ENCODE measurements around the gene HNRNPU. TPM values are rescaled to one million over a fixed set of nuclear protein-coding genes. Genes with fewer than 3 reads are reported as not detected.

HNRNPU gene
- total and polyA plus RNA-seq, 2 of the 13 experiments (the other 11 are each of a cell fraction or from before 2014, with no cell fraction given): 101 to 508 TPM

DNA sequence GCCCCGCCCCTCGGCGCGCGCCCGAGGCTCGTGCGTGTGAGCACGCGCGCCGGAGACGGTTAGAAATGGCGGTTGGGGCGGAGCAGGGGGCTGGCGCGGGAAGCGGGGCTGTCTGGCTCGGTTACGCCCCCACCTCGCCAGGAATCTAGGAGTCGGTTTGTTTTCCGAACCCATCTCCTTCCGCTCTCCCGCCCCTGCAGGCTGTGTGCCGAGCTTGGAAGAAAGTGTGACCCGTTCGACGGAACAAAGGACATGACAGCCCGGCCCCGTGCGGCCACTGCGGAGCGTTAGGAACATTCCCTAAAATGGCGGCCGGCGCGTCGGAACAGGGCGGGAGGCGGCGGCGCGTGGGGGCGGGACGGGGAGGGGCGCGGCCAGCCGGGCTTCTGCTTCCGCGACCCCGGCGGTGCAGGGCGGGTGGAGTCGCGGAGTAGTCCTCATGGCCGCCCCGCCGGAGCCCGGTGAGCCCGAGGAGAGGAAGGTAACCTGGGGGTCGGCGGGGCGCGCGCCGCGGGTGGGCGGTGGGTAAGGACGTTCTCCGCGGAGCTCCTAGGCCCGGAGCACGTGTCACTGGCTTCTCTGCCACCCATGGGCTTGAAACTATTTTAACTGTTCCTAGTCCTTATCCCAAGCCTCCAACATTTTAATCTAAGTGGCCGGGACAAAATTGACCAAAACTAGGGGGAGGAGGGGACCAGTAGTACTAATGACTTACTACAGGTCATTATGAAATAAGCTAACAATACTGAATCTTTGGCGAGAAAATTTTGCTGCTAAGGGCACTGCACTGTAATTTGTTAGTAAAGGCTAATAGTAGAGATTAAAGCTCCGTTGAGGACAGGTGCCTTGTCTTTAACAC, 28.8 kb downstream of the HNRNPU start, which contains the start of gene COX20 (continued):
- TF ChIP-seq, protein P1, sequence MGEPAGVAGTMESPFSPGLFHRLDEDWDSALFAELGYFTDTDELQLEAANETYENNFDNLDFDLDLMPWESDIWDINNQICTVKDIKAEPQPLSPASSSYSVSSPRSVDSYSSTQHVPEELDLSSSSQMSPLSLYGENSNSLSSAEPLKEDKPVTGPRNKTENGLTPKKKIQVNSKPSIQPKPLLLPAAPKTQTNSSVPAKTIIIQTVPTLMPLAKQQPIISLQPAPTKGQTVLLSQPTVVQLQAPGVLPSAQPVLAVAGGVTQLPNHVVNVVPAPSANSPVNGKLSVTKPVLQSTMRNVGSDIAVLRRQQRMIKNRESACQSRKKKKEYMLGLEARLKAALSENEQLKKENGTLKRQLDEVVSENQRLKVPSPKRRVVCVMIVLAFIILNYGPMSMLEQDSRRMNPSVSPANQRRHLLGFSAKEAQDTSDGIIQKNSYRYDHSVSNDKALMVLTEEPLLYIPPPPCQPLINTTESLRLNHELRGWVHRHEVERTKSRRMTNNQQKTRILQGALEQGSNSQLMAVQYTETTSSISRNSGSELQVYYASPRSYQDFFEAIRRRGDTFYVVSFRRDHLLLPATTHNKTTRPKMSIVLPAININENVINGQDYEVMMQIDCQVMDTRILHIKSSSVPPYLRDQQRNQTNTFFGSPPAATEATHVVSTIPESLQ (CRISPR knock-in tag; conservative IDR thresholded peaks at IDR 0.05): 0 out of 2 replicates have a peak, but pooled peaks have one; percentile 33
- TF ChIP-seq PCBP2 (optimal IDR thresholded peaks at IDR 0.05; ENCODE audit: low read depth, low read length, poor library complexity, severe bottlenecking): no peak
- TF ChIP-seq TFDP1 (CRISPR knock-in tag; IDR thresholded peaks at IDR 0.05; ENCODE audit: borderline replicate concordance): peak; percentile 61; the same call in 1 of the 2 replicates
- TF ChIP-seq NR2C2 (CRISPR knock-in tag; IDR thresholded peaks at IDR 0.05; ENCODE audit: borderline replicate concordance): peak; percentile 13; the same call in 1 of the 2 replicates
- TF ChIP-seq ZBTB7B (CRISPR knock-in tag; IDR thresholded peaks at IDR 0.05): peak; percentile 82
- peak; percentile 65 for TF ChIP-seq ZNF777 (CRISPR knock-in tag; IDR thresholded peaks at IDR 0.05)
- TF ChIP-seq AGO2 (optimal IDR thresholded peaks at IDR 0.05; ENCODE audit: low read depth, low read length): peak; percentile 88
- no peak for TF ChIP-seq FOXP1 (IDR thresholded peaks at IDR 0.05)
- TF ChIP-seq FOXP1 (CRISPR knock-in tag; IDR thresholded peaks at IDR 0.05): no peak
- TF ChIP-seq RCOR2 (CRISPR knock-in tag; IDR thresholded peaks at IDR 0.05): no peak
- TF ChIP-seq ZC3H13 (CRISPR knock-in tag; IDR thresholded peaks at IDR 0.05): peak; percentile 94
- no peak for TF ChIP-seq ZNF367 (CRISPR knock-in tag; IDR thresholded peaks at IDR 0.05; ENCODE audit: borderline replicate concordance)
- TF ChIP-seq, protein P2, sequence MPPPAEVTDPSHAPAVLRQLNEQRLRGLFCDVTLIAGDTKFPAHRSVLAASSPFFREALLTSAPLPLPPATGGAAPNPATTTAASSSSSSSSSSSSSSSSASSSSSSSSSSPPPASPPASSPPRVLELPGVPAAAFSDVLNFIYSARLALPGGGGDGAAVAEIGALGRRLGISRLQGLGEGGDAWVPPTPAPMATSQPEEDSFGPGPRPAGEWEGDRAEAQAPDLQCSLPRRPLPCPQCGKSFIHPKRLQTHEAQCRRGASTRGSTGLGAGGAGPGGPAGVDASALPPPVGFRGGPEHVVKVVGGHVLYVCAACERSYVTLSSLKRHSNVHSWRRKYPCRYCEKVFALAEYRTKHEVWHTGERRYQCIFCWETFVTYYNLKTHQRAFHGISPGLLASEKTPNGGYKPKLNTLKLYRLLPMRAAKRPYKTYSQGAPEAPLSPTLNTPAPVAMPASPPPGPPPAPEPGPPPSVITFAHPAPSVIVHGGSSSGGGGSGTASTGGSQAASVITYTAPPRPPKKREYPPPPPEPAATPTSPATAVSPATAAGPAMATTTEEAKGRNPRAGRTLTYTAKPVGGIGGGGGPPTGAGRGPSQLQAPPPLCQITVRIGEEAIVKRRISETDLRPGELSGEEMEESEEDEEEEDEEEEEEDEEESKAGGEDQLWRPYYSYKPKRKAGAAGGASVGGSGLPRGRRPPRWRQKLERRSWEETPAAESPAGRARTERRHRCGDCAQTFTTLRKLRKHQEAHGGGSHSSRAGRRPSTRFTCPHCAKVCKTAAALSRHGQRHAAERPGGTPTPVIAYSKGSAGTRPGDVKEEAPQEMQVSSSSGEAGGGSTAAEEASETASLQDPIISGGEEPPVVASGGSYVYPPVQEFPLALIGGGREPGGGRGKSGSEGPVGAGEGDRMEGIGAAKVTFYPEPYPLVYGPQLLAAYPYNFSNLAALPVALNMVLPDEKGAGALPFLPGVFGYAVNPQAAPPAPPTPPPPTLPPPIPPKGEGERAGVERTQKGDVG (CRISPR knock-in tag; IDR thresholded peaks at IDR 0.05; ENCODE audit: borderline replicate concordance): 0 out of 2 replicates have a peak, but pooled peaks have one; percentile 64
- peak; percentile 46; the same call in 1 of the 2 replicates for TF ChIP-seq NCOA2 (CRISPR knock-in tag; IDR thresholded peaks at IDR 0.05)
- peak; percentile 46 for TF ChIP-seq HNRNPK (IDR thresholded peaks at IDR 0.05; ENCODE audit: low read depth, low read length, poor library complexity, severe bottlenecking)
- TF ChIP-seq SMARCE1 (IDR thresholded peaks at IDR 0.05; ENCODE audit: borderline replicate concordance): no peak
- TF ChIP-seq ZNF570 (CRISPR knock-in tag; IDR thresholded peaks at IDR 0.05; ENCODE audit: borderline replicate concordance): no peak
- TF ChIP-seq YY1 (IDR thresholded peaks at IDR 0.05; ENCODE audit: insufficient read depth, insufficient replicate concordance, low read depth, low read length): peak; percentile 93
- no peak for TF ChIP-seq ETV5 (CRISPR knock-in tag; IDR thresholded peaks at IDR 0.05; ENCODE audit: borderline replicate concordance)
- TF ChIP-seq ZBTB37 (CRISPR knock-in tag; IDR thresholded peaks at IDR 0.05): no peak
- peak; percentile 14; the same call in 1 of the 2 replicates for TF ChIP-seq ZNF205 (CRISPR knock-in tag; IDR thresholded peaks at IDR 0.05)
- TF ChIP-seq ZSCAN30 (CRISPR knock-in tag; IDR thresholded peaks at IDR 0.05): no peak

All from HepG2 (cell line).